Mucosa of rectum (tissue), 2 donors: ENCODE data around the gene IGFBP7.

Experiments used
- H3K27ac ChIP-seq, 2 donors: one replicate each; pipeline ENCODE4 v1.7.0; 2013; ENCODE audit warnings: inconsistent platforms in 2 of 2, low read depth in 2 of 2, low read length in 2 of 2
- H3K27me3 ChIP-seq, 2 donors: one replicate each; pipeline ENCODE4 v1.7.0; 2013; ENCODE audit warnings: low read length in 2 of 2; ENCODE audit not compliant: control insufficient read depth in 2 of 2, insufficient read depth in 2 of 2
- H3K36me3 ChIP-seq, 2 donors: one replicate each; pipeline ENCODE4 v1.7.0; 2013; ENCODE audit warnings: low read length in 2 of 2; ENCODE audit not compliant: control insufficient read depth in 2 of 2, insufficient read depth in 2 of 2
- H3K4me1 ChIP-seq, 2 donors: one replicate each; pipeline ENCODE4 v1.7.0; 2013; ENCODE audit warnings: low read length in 2 of 2, mild to moderate bottlenecking in 1 of 2; ENCODE audit not compliant: control insufficient read depth in 2 of 2, insufficient read depth in 2 of 2
- H3K4me3 ChIP-seq, 2 donors: one replicate each; pipeline ENCODE4 v1.7.0; 2013; ENCODE audit warnings: low read length in 2 of 2
- H3K9ac ChIP-seq, 2 donors: one replicate each; pipeline ENCODE4 v1.7.0; 2013; ENCODE audit warnings: low read length in 2 of 2, low read depth in 1 of 2, mild to moderate bottlenecking in 1 of 2
- H3K9me3 ChIP-seq, 2 donors: one replicate each; pipeline ENCODE4 v1.7.0; 2013; ENCODE audit warnings: low read length in 2 of 2; ENCODE audit not compliant: control insufficient read depth in 2 of 2
- donor health status: healthy.
- donor health status: Normal muscosa, but diverticular disease.

Gene IGFBP7

DNA sequence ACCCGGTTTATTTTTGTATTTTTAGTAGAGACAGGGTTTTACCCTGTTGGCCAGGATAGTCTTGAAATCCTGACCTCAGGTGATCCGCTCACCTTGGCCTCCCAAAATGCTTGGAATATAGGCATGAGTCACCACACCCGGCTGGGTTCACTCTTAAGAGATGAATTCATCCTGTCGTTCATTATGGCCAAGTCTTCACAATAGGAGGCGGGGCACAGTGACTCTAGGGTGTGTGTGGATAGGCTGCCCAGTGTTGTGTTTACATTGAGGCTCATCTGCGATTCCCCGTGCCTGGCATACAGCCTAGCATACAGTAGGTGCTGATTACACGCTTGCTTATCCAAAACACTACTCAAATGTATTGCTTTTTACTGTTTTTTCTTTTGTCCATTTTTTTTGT is 41.3 kb upstream of the IGFBP7 start:
- H3K9ac ChIP-seq, result no peak overlapping the region
- no peaks in the 10 kb centered on the region for H3K4me1 ChIP-seq
- H3K9me3 ChIP-seq, result no peaks in the 10 kb centered on the region
- no peak overlapping the region for H3K27ac ChIP-seq
- H3K36me3 ChIP-seq, result no peaks in the 10 kb centered on the region
- H3K4me3 ChIP-seq, result no peak overlapping the region
- H3K27me3 ChIP-seq, result peaks cover 3% of the 10 kb centered on the region in 2 donors

DNA sequence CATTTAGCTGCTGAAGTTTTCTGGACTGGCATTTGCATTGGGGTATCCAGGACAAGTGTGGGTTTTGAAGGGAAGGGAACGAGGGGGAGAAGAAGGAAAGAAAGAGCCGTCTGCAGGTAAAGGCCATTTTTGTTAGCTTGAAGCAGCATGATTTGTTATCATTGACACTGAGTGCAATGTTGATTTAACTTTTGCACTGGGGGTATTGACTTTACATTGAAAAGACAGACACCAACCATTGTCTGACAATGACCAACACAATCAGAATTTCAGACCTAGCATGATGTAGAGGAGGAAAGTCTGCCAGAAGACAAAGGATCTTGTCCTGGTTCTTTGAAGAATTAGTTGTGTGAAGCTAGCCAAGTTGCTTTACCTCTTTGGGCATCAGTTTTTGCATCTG is 39.6 kb upstream of the IGFBP7 start:
- no peaks in the 10 kb centered on the region for H3K4me1 ChIP-seq
- H3K9me3 ChIP-seq, result no peaks in the 10 kb centered on the region
- no peak overlapping the region for H3K27ac ChIP-seq
- no peaks in the 10 kb centered on the region for H3K36me3 ChIP-seq
- H3K9ac ChIP-seq, result no peak overlapping the region
- peaks cover 3% of the 10 kb centered on the region in 2 donors for H3K27me3 ChIP-seq
- H3K4me3 ChIP-seq, result no peak overlapping the region

DNA sequence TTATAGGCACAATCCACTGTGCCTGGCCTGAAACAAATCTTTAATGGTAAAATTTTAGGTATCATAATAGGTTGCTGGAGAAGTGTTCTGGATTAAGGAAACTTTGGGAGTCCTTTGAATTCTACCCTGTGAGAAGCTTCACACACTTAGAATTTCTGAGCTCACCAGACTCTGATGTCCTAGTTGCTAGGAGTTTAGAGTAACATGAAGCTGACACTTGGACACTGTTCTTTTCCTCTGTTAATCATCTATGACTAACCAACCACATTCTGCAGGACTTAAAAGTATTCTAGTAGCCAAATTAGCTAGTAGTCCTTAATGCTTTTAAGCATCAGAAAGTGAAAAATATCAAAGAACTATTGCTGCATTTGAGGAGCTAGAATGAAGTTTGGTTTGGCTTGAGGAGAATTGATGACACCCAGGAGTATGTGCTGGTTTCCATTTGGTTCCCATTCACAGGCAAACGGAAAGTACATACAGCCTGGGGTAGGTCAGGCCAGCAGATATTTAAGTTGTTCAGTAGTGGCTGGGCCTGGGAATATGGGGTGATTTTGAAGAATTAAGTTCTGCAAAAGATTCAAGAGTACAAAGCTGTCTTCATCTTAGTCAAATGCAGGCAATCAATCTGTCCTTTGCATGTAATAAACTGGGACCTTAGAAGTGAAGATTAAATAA is 38.8 kb upstream of the IGFBP7 start:
- peaks cover 0 to 3% of the 10 kb centered on the region in 2 donors for H3K27me3 ChIP-seq
- H3K9ac ChIP-seq, result no peak overlapping the region
- H3K36me3 ChIP-seq, result no peaks in the 10 kb centered on the region
- no peaks in the 10 kb centered on the region for H3K4me1 ChIP-seq
- no peak overlapping the region for H3K4me3 ChIP-seq
- H3K9me3 ChIP-seq, result no peaks in the 10 kb centered on the region
- H3K27ac ChIP-seq, result no peak overlapping the region

DNA sequence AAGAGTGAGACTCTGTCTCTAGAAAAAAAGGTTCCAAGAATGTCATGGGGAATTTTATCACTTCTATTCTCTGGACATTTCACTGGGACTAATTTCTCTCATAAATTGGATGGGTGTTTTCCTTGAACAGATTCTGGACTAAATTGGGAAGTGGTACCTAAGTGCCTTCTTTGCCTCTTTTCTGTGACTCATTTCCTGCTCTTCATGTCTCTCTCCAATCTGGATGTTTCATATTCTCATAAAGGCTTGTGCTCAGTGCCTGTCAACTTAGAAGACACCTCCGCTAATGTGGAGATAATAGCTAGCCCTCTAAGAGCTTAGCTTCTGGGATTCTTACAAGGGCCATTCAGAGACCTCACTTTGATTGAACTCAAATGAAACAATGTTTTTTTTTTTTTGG is 38.0 kb upstream of the IGFBP7 start:
- no peak overlapping the region for H3K27ac ChIP-seq

DNA sequence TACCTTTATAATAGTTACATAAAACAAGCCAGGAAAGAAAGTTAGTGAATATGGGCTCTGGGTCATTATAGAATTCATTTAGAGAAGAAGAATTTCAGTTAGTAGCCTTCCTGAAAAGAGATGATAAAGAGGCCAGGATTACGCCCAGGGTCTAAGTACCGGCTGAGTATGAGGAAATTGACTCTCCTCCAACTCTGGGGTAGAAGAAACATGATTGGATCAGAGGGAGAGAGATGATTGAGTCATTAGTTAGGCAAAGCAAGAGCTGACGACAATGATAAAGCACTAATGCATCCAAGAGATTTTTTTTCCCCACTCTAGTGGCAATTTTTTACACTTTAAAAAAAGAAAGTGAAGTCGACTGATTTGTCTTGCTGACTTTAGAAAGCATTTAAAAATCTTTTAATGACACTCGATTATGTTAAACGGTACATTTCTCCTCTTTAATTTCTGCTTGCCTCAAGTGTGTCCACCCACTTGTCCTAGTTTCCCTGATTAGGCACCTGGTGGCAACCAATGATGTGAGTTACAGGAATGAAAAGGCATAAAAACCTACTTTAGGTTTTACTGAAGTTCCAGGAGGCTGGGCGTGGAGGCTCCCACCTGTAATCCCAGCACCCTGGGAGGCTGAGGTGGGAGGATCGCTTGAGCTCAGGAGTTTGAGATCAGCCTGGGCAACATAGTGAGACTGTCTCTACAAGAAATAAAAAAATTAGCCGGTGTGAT is 37.3 kb upstream of the IGFBP7 start:
- H3K4me3 ChIP-seq, result no peak overlapping the region
- no peaks in the 10 kb centered on the region for H3K27me3 ChIP-seq
- H3K4me1 ChIP-seq, result no peaks in the 10 kb centered on the region
- H3K9ac ChIP-seq, result no peak overlapping the region
- no peak overlapping the region for H3K27ac ChIP-seq
- no peaks in the 10 kb centered on the region for H3K9me3 ChIP-seq
- H3K36me3 ChIP-seq, result no peaks in the 10 kb centered on the region

More for the DNA sequence above, 38.0 kb upstream of the IGFBP7 start:
- H3K4me1 ChIP-seq, result no peaks in the 10 kb centered on the region
- no peak overlapping the region for H3K4me3 ChIP-seq
- no peaks in the 10 kb centered on the region for H3K36me3 ChIP-seq
- H3K27me3 ChIP-seq, result no peaks in the 10 kb centered on the region
- H3K9ac ChIP-seq, result no peak overlapping the region
- H3K9me3 ChIP-seq, result no peaks in the 10 kb centered on the region

DNA sequence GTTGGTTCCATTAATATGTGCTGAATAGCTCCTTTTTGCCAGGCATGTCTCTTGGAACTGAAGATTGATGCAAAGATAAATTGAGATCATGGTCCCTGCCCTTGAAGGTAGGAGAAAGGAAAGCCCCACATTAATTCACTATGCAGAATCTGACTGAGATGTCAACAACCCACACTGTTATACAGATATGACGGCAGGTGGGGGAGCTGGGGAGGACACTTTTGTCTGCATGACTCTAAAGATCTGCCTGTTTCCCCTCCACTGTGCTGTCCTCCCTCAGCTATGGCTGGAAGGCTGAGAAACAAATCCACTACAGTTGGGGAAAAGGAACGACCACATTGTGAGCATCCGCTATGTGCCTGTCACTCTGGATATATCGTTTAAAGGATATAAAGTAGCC is 36.3 kb upstream of the IGFBP7 start:
- no peak overlapping the region for H3K9ac ChIP-seq
- H3K4me1 ChIP-seq, result no peaks in the 10 kb centered on the region
- no peak overlapping the region for H3K27ac ChIP-seq
- H3K36me3 ChIP-seq, result no peaks in the 10 kb centered on the region
- no peaks in the 10 kb centered on the region for H3K9me3 ChIP-seq
- no peak overlapping the region for H3K4me3 ChIP-seq
- no peaks in the 10 kb centered on the region for H3K27me3 ChIP-seq

DNA sequence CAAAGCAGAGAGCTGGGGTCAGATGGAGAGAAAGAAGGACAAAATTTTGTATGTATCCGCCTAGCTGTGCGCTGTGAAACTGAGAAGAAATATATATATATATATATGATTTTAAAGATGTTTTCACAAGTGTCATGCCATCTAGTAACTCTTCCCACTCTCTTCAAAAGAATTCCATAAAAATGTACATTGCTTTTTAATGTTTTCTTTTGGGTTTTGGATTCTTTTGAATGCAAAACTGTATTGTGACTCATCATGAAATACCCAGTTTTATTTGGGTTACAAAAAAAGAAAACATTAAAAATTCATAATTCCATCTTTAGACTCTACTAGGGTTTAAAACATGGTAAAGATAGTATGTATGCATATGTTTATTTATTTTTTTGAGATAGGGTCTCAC is 34.3 kb upstream of the IGFBP7 start:
- no peaks in the 10 kb centered on the region for H3K9me3 ChIP-seq
- no peaks in the 10 kb centered on the region for H3K27me3 ChIP-seq
- H3K36me3 ChIP-seq, result no peaks in the 10 kb centered on the region
- no peak overlapping the region for H3K9ac ChIP-seq
- H3K4me1 ChIP-seq, result no peaks in the 10 kb centered on the region
- no peak overlapping the region for H3K27ac ChIP-seq
- H3K4me3 ChIP-seq, result no peak overlapping the region

DNA sequence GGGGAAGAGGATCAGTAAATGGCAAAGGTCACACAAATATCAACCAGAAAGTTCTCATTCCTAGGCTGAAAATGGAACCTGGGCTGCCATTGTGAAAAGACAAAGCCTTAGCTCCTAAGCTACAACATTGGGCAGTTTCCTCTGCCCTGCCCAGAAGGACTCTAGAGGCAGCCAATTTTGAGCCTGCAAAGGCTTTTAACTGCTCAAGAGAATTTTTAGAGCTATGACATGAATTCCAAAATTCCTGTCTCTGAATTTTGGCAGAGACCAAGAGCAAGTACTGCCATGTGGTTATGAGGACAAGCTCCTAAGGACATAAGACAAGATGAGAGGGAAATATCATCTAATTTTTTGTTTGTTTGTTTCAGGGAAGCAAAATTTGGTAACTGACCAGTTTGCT is 29.6 kb upstream of the IGFBP7 start:
- Histone ChIP-seq H3K4me1 (no peaks in the 10 kb centered on the region), H3K27me3 (no peaks in the 10 kb centered on the region), H3K9ac (no peak overlapping the region), H3K9me3 (no peaks in the 10 kb centered on the region), H3K4me3 (no peak overlapping the region), H3K36me3 (no peaks in the 10 kb centered on the region), H3K27ac (no peak overlapping the region)

DNA sequence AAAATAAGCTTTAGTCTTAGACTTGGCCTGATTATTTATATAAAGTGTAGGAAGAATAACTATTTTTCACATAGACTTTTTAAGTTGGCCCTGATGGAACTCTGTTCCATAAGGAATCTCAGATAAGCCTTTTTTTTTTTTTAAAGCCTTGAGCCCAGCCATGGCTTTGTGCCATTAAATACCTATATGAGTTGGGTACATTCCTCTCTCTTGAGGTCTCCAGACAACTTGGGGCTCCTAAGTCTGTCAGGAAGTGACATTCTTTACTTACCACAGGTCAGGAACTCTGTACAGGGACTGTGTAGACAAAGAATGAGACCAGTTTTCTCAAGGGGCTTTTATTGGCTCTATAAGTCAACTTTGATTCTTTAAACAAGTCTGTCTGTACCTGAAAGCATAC is 27.1 kb upstream of the IGFBP7 start:
- no peaks in the 10 kb centered on the region for H3K9me3 ChIP-seq
- no peaks in the 10 kb centered on the region for H3K27me3 ChIP-seq
- no peaks in the 10 kb centered on the region for H3K36me3 ChIP-seq
- no peak overlapping the region for H3K4me3 ChIP-seq
- no peak overlapping the region for H3K27ac ChIP-seq
- no peaks in the 10 kb centered on the region for H3K4me1 ChIP-seq
- H3K9ac ChIP-seq, result no peak overlapping the region

DNA sequence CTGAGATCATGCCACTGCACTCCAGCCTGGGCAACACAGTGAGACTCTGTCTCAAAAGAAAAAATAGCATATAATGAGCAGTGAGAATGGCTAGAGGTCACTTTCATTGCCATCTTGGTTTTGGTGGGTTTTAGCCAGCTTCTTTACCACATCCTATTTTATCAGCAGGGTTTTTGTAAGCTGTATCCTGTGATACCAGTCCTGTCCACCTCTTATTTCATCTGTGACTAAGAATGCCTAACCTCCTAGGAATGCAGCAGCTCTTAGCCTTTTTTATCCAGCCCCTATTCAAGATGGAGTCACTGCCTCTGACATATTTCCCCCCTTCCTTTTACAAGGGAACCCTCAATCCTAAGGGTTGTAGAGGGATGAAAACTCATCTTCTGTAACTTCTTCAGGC is 26.1 kb upstream of the IGFBP7 start:
- Histone ChIP-seq H3K27me3 (no peaks in the 10 kb centered on the region), H3K36me3 (no peaks in the 10 kb centered on the region)

More for the DNA sequence above, 26.1 kb upstream of the IGFBP7 start:
- Histone ChIP-seq H3K4me1 (no peaks in the 10 kb centered on the region), H3K9ac (no peak overlapping the region), H3K27ac (no peak overlapping the region), H3K4me3 (no peak overlapping the region), H3K9me3 (no peaks in the 10 kb centered on the region)
